IPS-15b (cell line): ENCODE data around the gene FOXN3.
"Not testable (repeated sequence)": the region's sequence is repeated elsewhere in the genome, so short reads cannot be mapped to it uniquely, and the experiment has no call there.

Experiments used
- H3K27me3 ChIP-seq: one replicate; pipeline ENCODE4 v1.6.1; 2013; ENCODE audit warnings: low read length; ENCODE audit not compliant: control insufficient read depth, insufficient read depth
- H3K36me3 ChIP-seq: one replicate; pipeline ENCODE4 v1.6.1; 2013; ENCODE audit warnings: low read length; ENCODE audit not compliant: control insufficient read depth, insufficient read depth
- H3K4me1 ChIP-seq: one replicate; pipeline ENCODE4 v1.6.1; 2013; ENCODE audit warnings: mild to moderate bottlenecking, low read length; ENCODE audit not compliant: control insufficient read depth, insufficient read depth
- H3K4me3 ChIP-seq: one replicate; pipeline ENCODE4 v1.5.1; 2013; ENCODE audit warnings: low read depth, low read length
- H3K9ac ChIP-seq: one replicate; pipeline ENCODE4 v1.6.1; 2013; ENCODE audit warnings: low read depth, mild to moderate bottlenecking, low read length
- H3K9me3 ChIP-seq: one replicate; pipeline ENCODE4 v1.6.1; 2013; ENCODE audit warnings: mild to moderate bottlenecking, low read length; ENCODE audit not compliant: control insufficient read depth, insufficient read depth

Gene FOXN3

DNA sequence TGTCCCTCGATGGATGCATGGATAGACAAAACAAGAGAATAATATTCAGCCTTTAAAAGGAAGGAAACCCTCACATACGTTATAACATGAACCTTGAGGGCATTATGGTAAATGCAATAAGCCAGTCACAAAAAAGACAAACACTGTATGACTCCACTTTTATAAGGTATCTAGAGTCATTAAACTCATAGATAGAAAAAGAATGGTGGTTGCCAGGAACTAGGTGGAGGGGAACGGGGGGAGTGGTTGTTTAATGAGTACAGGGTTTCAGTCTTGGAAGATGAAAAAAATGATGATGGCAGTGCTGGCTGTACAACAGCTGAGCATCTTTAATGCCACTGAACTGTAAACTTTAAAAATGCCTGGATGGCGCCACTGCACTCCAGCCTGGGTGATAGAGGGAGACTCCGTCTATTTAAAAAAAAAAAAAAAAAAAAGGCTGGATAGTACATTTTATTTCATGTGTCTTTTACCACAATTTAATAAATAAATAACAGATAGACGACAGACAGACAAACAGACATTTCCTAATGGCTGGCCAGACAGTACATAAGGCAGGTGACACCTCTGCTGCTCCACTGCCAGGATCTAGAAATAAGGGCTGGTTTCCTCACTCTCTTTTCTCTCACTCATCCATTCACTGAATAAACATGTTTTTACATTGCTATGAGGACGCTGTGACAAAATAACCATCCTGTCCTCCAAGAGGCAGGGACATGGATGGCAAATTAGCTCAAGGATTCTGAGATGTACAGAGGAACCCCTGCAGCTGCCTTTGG lies 118.8 kb downstream of the FOXN3 start:
- no peaks in the 10 kb centered on the region for H3K36me3 ChIP-seq
- H3K4me3 ChIP-seq, result no peak overlapping the region
- peaks cover 29% of the 10 kb centered on the region for H3K4me1 ChIP-seq
- H3K27me3 ChIP-seq, result no peaks in the 10 kb centered on the region
- H3K9me3 ChIP-seq, result no peaks in the 10 kb centered on the region
- no peak overlapping the region for H3K9ac ChIP-seq

DNA sequence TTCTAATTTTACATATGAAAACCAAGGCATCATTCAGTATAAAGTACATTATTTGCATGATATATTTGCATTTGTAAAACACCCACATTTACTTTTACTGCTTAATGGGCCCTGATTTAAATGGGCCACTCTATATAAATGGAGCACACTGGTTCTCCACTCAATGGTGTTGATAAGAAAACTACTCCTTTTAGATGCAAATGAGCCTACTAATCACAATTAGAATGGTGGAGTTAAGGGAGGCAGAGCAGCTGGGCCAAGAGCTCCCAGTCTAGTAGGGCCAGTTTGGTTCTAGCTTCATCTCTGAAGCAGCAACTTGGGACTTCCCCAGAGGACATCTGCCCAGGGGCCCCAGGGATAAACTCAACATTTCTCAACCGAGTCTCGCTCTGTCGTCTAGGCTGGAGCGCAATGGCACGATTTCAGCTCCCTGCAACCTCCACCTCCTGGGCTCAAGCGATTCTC lies 120.7 kb downstream of the FOXN3 start:
- peaks cover 38% of the 10 kb centered on the region for H3K4me1 ChIP-seq
- no peaks in the 10 kb centered on the region for H3K27me3 ChIP-seq
- H3K4me3 ChIP-seq, result no peak overlapping the region
- no peaks in the 10 kb centered on the region for H3K9me3 ChIP-seq
- H3K9ac ChIP-seq, result no peak overlapping the region
- no peaks in the 10 kb centered on the region for H3K36me3 ChIP-seq

- Histone ChIP-seq H3K36me3 (peaks cover 8% of the 10 kb centered on the region), H3K27me3 (no peaks in the 10 kb centered on the region), H3K9me3 (no peaks in the 10 kb centered on the region), H3K4me1 (peaks cover 38% of the 10 kb centered on the region), H3K4me3 (no peak overlapping the region), H3K9ac (peak overlapping the region; percentile 62)
Measured at GRCh38 chr14:89294872-89295271, 122.2 kb downstream of the FOXN3 start.

DNA sequence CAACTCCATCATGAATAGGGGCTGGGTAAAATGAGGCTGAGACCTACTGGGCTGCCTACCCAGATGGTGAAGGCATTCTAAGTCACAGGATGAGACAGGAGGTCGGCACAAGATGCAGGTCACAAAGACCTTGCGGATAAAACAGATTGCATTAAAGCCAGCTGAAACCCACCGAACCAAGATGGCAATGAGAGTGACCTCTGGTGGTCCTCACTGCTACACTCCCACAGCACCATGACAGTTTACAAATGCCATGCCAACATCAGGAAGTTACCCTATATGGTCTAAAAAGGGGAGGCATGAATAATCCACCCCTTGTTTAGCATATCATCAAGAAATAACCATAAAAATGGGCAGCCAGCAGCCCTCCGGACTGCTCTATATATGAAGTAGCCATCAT lies 122.6 kb downstream of the FOXN3 start:
- Histone ChIP-seq H3K9ac (peak overlapping the region; percentile 62), H3K4me1 (peaks cover 38% of the 10 kb centered on the region)
- H3K4me3 ChIP-seq, H3K27me3 ChIP-seq, H3K36me3 ChIP-seq, H3K9me3 ChIP-seq: not testable (repeated sequence)

GRCh38 chr14:89294060-89294459 lies 123.0 kb downstream of the FOXN3 start:
- Histone ChIP-seq H3K9ac (peak overlapping the region; percentile 76), H3K4me1 (peaks cover 38% of the 10 kb centered on the region), H3K4me3 (no peak overlapping the region), H3K36me3 (peaks cover 8% of the 10 kb centered on the region), H3K9me3 (no peaks in the 10 kb centered on the region), H3K27me3 (no peaks in the 10 kb centered on the region)

DNA sequence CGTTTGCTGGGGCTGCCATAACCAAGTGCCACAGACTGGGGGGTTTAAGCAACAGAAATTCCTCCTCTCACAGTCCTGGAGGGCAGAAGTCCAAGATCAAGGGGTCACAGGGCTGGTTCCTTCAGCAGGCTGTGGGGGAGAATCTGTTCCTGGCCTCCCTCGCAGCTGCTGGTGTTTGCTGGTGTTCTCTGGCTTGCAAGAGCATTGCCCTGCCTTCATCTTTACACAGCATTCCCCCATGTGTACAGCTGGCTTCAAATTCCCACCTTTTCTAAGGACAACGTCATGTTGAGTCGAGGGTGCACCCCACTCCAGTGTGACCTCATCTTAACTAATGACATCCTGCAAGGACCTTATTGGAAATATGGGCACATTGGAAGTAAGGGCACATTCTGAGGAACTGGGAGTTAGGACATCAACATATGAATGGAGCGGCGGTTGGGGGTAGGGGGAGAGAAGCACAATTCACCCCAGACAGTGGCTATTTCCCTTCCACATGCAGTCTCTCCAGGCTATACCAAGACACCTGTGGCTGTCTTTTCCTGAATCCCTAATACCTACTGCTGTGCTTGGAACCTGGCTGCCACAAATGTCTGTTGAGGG lies 123.6 kb downstream of the FOXN3 start:
- peaks cover 38% of the 10 kb centered on the region for H3K4me1 ChIP-seq
- no peaks in the 10 kb centered on the region for H3K27me3 ChIP-seq
- no peak overlapping the region for H3K4me3 ChIP-seq
- no peaks in the 10 kb centered on the region for H3K9me3 ChIP-seq
- H3K36me3 ChIP-seq, result peaks cover 8% of the 10 kb centered on the region
- peak overlapping the region; percentile 76 for H3K9ac ChIP-seq

DNA sequence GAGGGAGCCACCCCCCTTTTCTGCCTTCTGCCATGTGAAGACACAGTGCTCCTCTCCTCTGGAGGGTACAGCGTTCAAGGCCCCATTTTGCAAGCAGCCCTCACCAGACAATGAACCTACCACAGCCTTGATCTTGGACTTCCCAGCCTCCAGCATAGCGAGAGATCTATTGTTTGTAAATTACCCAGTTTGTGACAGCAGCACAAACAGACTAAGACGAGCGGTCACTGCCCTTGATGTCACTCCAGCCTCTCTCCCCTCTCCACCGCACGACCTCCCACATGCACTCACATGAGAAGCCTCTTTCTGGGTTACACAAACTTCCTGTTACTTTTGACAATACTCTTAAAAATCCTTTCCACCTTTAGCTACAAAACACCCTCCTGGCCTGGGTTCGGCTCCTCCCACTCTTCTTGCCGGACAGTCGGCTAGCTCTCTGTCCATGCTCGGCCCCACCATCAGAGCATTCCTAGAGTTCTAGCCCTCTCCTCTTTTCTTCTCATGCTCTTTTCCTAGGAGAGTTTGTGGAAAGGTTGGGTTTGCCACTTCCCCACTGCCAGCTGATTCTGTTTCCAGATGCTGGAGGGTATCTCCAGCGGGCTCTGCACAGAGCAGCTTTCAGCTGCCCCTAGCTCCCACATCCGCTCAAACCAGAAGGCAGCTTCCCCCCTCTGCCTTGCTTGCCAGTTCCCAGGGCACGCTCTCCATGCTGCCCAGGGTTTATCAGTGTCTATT lies 124.3 kb downstream of the FOXN3 start:
- Histone ChIP-seq H3K9ac (peak overlapping the region; percentile 76), H3K4me1 (peaks cover 38% of the 10 kb centered on the region), H3K4me3 (no peak overlapping the region), H3K27me3 (no peaks in the 10 kb centered on the region), H3K9me3 (no peaks in the 10 kb centered on the region), H3K36me3 (peaks cover 8% of the 10 kb centered on the region)

DNA sequence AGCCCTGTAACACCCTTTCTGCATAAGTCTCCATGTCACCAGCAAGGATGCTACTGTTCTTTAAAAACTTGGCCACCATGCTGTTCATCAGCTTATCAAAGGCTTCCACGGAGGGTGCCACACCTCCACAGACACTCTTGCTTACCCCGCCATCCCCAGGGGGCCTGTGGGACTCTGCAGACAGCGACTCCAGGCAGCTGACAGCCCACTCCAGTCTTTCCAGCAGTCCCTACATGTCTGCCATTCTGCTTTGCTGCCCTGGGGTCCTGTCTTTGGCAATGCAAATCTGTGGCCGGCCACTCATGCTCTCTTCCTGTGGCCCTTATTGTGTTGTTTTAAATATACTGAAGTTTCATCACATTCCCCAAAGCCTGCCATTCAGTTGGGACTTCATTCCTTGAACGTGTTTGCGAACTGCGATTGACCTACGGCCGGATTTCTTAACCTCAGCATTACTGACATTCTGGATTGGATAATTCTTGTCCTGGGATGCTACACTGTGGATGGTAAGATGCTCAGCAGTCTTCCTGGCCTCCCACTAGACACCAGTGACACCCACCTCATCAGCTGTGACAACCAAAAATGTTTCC lies 125.6 kb downstream of the FOXN3 start:
- Histone ChIP-seq H3K9me3 (no peaks in the 10 kb centered on the region), H3K4me1 (peaks cover 36% of the 10 kb centered on the region), H3K36me3 (peaks cover 8% of the 10 kb centered on the region), H3K4me3 (no peak overlapping the region), H3K27me3 (no peaks in the 10 kb centered on the region), H3K9ac (no peak overlapping the region)

- peaks cover 8% of the 10 kb centered on the region for H3K36me3 ChIP-seq
Measured at GRCh38 chr14:89290813-89291212, 126.2 kb downstream of the FOXN3 start.

DNA sequence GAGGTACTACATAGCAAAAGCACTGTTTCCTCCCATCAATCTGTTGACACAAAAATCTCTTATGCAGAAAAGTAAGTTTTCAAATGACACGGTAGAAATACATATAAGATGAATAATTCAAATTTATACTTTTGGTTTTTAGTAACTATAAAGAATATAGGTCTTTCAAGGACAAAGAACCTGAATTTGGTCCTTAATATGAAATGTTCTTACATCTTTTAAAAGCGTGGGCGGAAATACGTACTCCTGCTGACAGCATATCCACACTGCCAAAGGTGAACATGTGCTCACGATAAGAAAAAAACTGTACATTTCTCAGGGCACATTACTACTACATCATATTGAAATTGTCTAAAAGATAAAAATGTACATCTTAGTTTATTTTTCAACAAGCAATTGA lies 127.6 kb downstream of the FOXN3 start:
- Histone ChIP-seq H3K36me3 (peaks cover 8% of the 10 kb centered on the region), H3K4me1 (peaks cover 24% of the 10 kb centered on the region), H3K9me3 (no peaks in the 10 kb centered on the region), H3K4me3 (no peak overlapping the region), H3K27me3 (no peaks in the 10 kb centered on the region), H3K9ac (no peak overlapping the region)

More at GRCh38 chr14:89290813-89291212, 126.2 kb downstream of the FOXN3 start:
- Histone ChIP-seq H3K9ac (no peak overlapping the region), H3K9me3 (no peaks in the 10 kb centered on the region), H3K4me1 (peaks cover 35% of the 10 kb centered on the region), H3K4me3 (no peak overlapping the region), H3K27me3 (no peaks in the 10 kb centered on the region)

- no peaks in the 10 kb centered on the region for H3K27me3 ChIP-seq
- H3K9me3 ChIP-seq, result no peaks in the 10 kb centered on the region
- peaks cover 8% of the 10 kb centered on the region for H3K36me3 ChIP-seq
- H3K4me1 ChIP-seq, result peaks cover 11% of the 10 kb centered on the region
- no peak overlapping the region for H3K9ac ChIP-seq
- no peak overlapping the region for H3K4me3 ChIP-seq
Measured at GRCh38 chr14:89288114-89288513, 128.9 kb downstream of the FOXN3 start.
